Activated CD4-positive, alpha-beta T cell treated with anti-CD3 and anti-CD28 coated beads for 36 hours (primary cell): Measurements from ENCODE around the gene VILL. TPM values are rescaled to one million over a fixed set of nuclear protein-coding genes. Genes with fewer than 3 reads are reported as not detected.
A peak's percentile ranks its signal among the peaks of the same experiment; 100 is the strongest.

Experiments used
- ATAC-seq: fragments of 200-7000 bp; cut with Tn5 transposase; one replicate; pipeline ENCODE4 v1.10.0; 2021; ENCODE audit warnings: mild to moderate bottlenecking, moderate library complexity
- CTCF ChIA-PET: fragments of 350-600 bp; sonication (Branson Sonifier 250); formaldehyde crosslinking; loops from one replicate; lab custom pipeline; 2021; ENCODE audit warnings: antibody characterized with exemption; lab: Charles Lee
- POLR2A ChIA-PET: fragments of 350-600 bp; sonication (Branson Sonifier 250); formaldehyde crosslinking; loops from one replicate; lab custom pipeline; 2021; ENCODE audit warnings: antibody characterized with exemption, inconsistent platforms; lab: Charles Lee
- DNase-seq: peaks from one replicate; pipeline ENCODE4 v3.0.0-alpha.2; 2020
- H3K27ac Mint-ChIP-seq: one replicate; pipeline ENCODE4 v1.8.0; 2021; ENCODE audit warnings: mixed read lengths
- H3K27me3 Mint-ChIP-seq: one replicate; pipeline ENCODE4 v1.8.0; 2021; ENCODE audit warnings: mixed read lengths
- H3K36me3 Mint-ChIP-seq: one replicate; pipeline ENCODE4 v1.8.0; 2021; ENCODE audit warnings: low read depth, mixed read lengths
- H3K4me1 Mint-ChIP-seq: one replicate; pipeline ENCODE4 v1.8.0; 2021; ENCODE audit warnings: mixed read lengths
- H3K4me3 Mint-ChIP-seq: one replicate; pipeline ENCODE4 v1.8.0; 2021; ENCODE audit warnings: mild to moderate bottlenecking, moderate library complexity, mixed read lengths
- H3K9me3 Mint-ChIP-seq: one replicate; pipeline ENCODE4 v1.8.0; 2021; ENCODE audit warnings: low read depth, mixed read lengths
- intact Hi-C, 2 experiments: fragments of 100-400 bp; cut with DNase I in 1 of 2; cut with micrococcal nuclease in 1 of 2; formaldehyde crosslinking; loops; one replicate each; pipeline versions ENCODE4 v1.14.2 to v1.15.1; 2022 to 2024; cut with DNase I, micrococcal nuclease
- total RNA-seq, 2 experiments: library from RNA; stranded (reverse); gene quantifications; one replicate each; pipeline ENCODE4 v1.2.3, GENCODE V29; 2021

The VILL gene
- total RNA-seq, 2 experiments from 2014 or later = 9.2 to 12.1 TPM

- Mint-ChIP-seq H3K9me3 (peaks cover 2% of the 10 kb centered on the region), H3K27me3 (no peaks in the 10 kb centered on the region), H3K36me3 (peaks cover 23% of the 10 kb centered on the region), H3K4me3 (no peak overlapping the region), H3K4me1 (peaks cover 12% of the 10 kb centered on the region), H3K27ac (no peak overlapping the region)
- intact Hi-C loops = no loop called here
- ATAC-seq = no peak
- ChIA-PET POLR2A (no interaction called here), CTCF (interaction anchor here (0.9 to 2.2 kb wide), 4 partner anchors 16 to 24 kb away, joined by 3 to 9 read pairs (median 6); no protein-coding TSS in a partner anchor)
- DNase-seq = peak; percentile 2
These were observed 29.2 kb downstream of the VILL start for GRCh38 chr3:38019658-38020341.

GRCh38 chr3:38020342-38020726 is 29.7 kb downstream of the VILL start:
- H3K4me1 Mint-ChIP-seq = peaks cover 13% of the 10 kb centered on the region
- H3K27ac Mint-ChIP-seq = no peak overlapping the region
- H3K27me3 Mint-ChIP-seq = no peaks in the 10 kb centered on the region
- H3K36me3 Mint-ChIP-seq = peaks cover 20% of the 10 kb centered on the region
- H3K9me3 Mint-ChIP-seq = peaks cover 2% of the 10 kb centered on the region
- intact Hi-C loops = no loop called here
- DNase-seq (peak; percentile 1), ATAC-seq (no peak)
- POLR2A ChIA-PET = no interaction called here
- CTCF ChIA-PET = interaction anchor here (1.6 to 2.2 kb wide), 3 partner anchors 17 to 25 kb away, joined by 3 to 9 read pairs (median 9); no protein-coding TSS in a partner anchor
- no peak overlapping the region for H3K4me3 Mint-ChIP-seq

DNA sequence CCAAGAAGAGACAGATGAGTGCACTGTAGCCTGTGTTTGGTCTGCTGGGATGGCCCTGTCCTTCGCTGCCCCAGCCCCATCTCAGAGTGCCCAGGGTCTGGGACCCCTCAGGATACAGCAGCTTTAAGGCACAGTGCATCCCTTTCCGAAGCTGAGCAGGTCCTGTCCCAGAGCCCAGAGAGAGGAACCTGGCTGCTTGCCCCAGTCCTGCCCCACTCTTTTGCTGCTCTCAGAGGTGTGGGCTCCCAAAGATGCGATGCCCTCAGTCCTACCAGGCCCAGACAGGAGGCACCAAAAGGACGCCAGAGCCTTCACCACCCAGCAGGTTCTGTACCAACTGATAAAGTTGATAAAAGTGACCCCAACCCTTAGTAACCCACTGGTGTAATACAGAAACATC is 30.6 kb downstream of the VILL start:
- Mint-ChIP-seq H3K4me3 (no peak overlapping the region), H3K27ac (no peak overlapping the region), H3K27me3 (no peaks in the 10 kb centered on the region), H3K4me1 (peaks cover 19% of the 10 kb centered on the region), H3K36me3 (peaks cover 13% of the 10 kb centered on the region), H3K9me3 (no peaks in the 10 kb centered on the region)
- ChIA-PET CTCF (interaction anchor here (1.6 to 2.2 kb wide), 3 partner anchors 18 to 26 kb away, joined by 3 to 9 read pairs (median 9); no protein-coding TSS in a partner anchor), POLR2A (no interaction called here)
- DNase-seq = no peak
- intact Hi-C loops = no loop called here
- ATAC-seq = no peak

- H3K4me3 Mint-ChIP-seq = no peak overlapping the region
- no peaks in the 10 kb centered on the region for H3K27me3 Mint-ChIP-seq
- H3K4me1 Mint-ChIP-seq = peaks cover 19% of the 10 kb centered on the region
- H3K27ac Mint-ChIP-seq = no peak overlapping the region
- no peak for ATAC-seq
- H3K36me3 Mint-ChIP-seq = peaks cover 5% of the 10 kb centered on the region
- ChIA-PET CTCF (interaction anchor here (0.5 to 0.7 kb wide), 3 partner anchors 25 to 46 kb away, joined by 3 read pairs; no protein-coding TSS in a partner anchor), POLR2A (interaction anchor here (1.3 kb wide), 1 partner anchor 24 kb away, joined by 3 read pairs; no protein-coding TSS in a partner anchor)
- DNase-seq = no peak
- intact Hi-C loops = no loop called here
- no peaks in the 10 kb centered on the region for H3K9me3 Mint-ChIP-seq
These were observed 31.7 kb downstream of the VILL start for GRCh38 chr3:38022301-38022700.

DNA sequence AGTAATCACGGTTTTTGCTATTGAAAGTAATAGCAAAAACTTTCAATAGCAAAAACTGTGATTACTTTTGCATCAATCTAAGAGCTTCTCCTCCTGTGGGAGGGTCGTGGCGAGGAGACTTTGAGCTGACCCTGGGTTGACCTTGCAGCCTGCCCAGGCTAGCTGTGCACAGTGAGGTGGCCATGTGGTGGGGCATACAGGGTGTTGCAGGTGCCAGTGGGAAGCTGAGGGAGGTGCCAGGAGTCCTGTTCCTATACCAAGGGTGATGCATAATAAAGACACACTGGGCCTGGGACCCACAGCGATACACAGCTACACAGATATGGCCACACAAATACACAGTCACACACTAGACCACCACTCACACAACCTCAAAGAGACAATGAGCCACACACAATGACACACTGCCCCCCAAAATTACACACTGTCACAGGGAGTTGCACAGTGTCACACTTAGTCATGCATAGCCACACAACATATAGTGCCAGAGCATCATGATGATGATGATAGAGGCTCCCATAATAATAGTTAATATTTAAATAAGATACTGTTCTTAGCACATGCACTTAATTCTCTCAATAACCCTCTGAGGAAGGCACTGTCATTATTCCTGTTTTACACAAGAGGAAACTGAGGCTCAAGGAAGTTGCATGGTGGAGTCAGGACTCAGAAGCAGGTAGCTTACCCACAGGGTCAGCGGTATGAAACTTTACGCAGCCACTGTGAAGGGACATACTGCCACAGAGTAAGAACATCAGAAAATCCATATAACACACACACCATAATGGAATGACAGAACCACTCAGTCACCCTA is 32.5 kb downstream of the VILL start:
- intact Hi-C loops = no loop called here
- ATAC-seq = no peak
- H3K27me3 Mint-ChIP-seq = no peaks in the 10 kb centered on the region
- peaks cover 3% of the 10 kb centered on the region for H3K36me3 Mint-ChIP-seq
- peaks cover 19% of the 10 kb centered on the region for H3K4me1 Mint-ChIP-seq
- H3K4me3 Mint-ChIP-seq = peak overlapping the region; percentile 89
- POLR2A ChIA-PET = interaction anchor here (0.6 to 1.3 kb wide), 2 partner anchors 25 to 142 kb away, joined by 3 read pairs; no protein-coding TSS in a partner anchor
- H3K27ac Mint-ChIP-seq = no peak overlapping the region
- no peaks in the 10 kb centered on the region for H3K9me3 Mint-ChIP-seq
- no peak for DNase-seq
- CTCF ChIA-PET = interaction anchor here (0.5 kb wide), 1 partner anchor 47 kb away, joined by 3 read pairs; no protein-coding TSS in a partner anchor

GRCh38 chr3:38026856-38027255 is 36.3 kb downstream of the VILL start:
- H3K36me3 Mint-ChIP-seq = no peaks in the 10 kb centered on the region
- CTCF ChIA-PET = interaction anchor here (0.6 kb wide), 1 partner anchor 10 kb away, joined by 4 read pairs; no protein-coding TSS in a partner anchor
- no peak for ATAC-seq
- DNase-seq = no peak
- H3K4me1 Mint-ChIP-seq = peaks cover 32% of the 10 kb centered on the region
- POLR2A ChIA-PET = no interaction called here
- no peaks in the 10 kb centered on the region for H3K9me3 Mint-ChIP-seq
- H3K4me3 Mint-ChIP-seq = no peak overlapping the region
- H3K27ac Mint-ChIP-seq = no peak overlapping the region
- intact Hi-C loops = no loop called here
- peaks cover 5% of the 10 kb centered on the region for H3K27me3 Mint-ChIP-seq

DNA sequence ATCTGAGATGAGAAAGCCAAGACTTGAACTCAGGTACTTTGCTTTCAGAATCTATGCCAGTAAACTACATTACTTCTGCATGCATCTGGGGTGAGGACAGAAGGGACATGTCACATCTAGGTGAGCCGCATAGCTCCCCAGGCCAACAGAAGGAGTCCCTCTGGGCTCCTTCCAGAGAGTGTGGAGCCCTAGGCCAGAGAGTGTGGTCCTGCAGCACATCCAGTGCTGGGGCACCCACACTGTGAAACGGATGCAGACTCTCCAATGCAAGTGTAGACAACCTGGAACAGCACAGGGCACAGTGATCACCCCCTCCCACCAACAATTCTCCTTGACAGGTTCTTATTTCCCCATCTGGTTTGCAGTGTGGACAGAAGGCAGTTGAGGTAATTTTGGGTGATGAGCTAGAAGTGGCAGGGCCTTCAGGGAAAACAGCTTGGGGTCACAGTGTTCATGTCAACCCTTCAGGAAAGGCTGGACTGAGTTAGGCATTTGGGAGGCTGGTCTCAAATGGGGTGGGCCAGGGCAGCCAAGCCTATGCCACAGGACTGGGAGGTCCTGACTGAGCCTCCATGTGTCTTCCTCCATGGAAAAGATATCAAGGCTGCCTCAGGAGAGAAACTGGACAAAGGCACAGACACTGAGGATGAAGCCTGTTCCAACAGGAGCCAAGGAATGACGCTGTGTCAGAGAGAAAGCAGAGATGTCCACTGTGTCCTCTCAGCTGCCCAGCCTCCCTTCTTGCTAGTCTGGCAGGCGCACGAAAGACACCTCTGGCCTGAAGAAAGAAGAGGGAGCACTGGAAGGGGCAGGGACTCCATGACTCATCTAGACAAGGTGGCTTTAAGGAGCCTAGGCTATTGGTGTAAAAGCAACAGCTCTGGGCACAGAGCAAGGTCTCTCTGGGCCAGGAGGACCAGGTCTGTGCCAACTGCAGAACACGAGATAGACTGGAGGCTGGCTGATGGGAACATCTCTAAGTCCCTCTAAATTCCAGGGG is 37.2 kb downstream of the VILL start:
- intact Hi-C loops = no loop called here
- DNase-seq = no peak
- Mint-ChIP-seq H3K4me3 (peak overlapping the region; percentile 43), H3K27me3 (peaks cover 5% of the 10 kb centered on the region), H3K9me3 (no peaks in the 10 kb centered on the region), H3K36me3 (no peaks in the 10 kb centered on the region), H3K27ac (no peak overlapping the region), H3K4me1 (peaks cover 32% of the 10 kb centered on the region)
- no peak for ATAC-seq
- ChIA-PET POLR2A (no interaction called here), CTCF (interaction anchor here (0.6 kb wide), 1 partner anchor 11 kb away, joined by 4 read pairs; no protein-coding TSS in a partner anchor)

- Mint-ChIP-seq H3K36me3 (no peaks in the 10 kb centered on the region), H3K27ac (no peak overlapping the region), H3K9me3 (no peaks in the 10 kb centered on the region), H3K4me3 (peak overlapping the region; percentile 43), H3K4me1 (peaks cover 25% of the 10 kb centered on the region), H3K27me3 (peaks cover 10% of the 10 kb centered on the region)
- ChIA-PET POLR2A (no interaction called here), CTCF (no interaction called here)
- DNase-seq = no peak
- intact Hi-C loops = no loop called here
- ATAC-seq = no peak
These were observed 38.2 kb downstream of the VILL start for GRCh38 chr3:38028621-38029361.

GRCh38 chr3:38029400-38030125 is 39.0 kb downstream of the VILL start, which contains the start of gene PLCD1:
Gene PLCD1 (minus strand): TSS chr3:38029642. CDS start chr3:38029539, 103 bp downstream.
- intact Hi-C loops = loop anchor here in 1 of 2 experiments (10.0 kb wide), 1 partner anchor 135 kb away; the partner anchor contains the start of gene OXSR1
- H3K4me3 Mint-ChIP-seq = peak within 1 kb of the TSS; percentile 43
- no peak within 1 kb of the TSS for H3K27ac Mint-ChIP-seq
- H3K36me3 Mint-ChIP-seq = no peaks in the 10 kb centered on the region
- H3K27me3 Mint-ChIP-seq = peaks cover 10% of the 10 kb centered on the region
- no peak for ATAC-seq
- H3K4me1 Mint-ChIP-seq = peaks cover 22% of the 10 kb centered on the region
- DNase-seq = peak; percentile 53
- CTCF ChIA-PET = no interaction called here
- POLR2A ChIA-PET = no interaction called here
- H3K9me3 Mint-ChIP-seq = no peaks in the 10 kb centered on the region
